COLO668 (cell line): ENCODE measurements around the gene TMEM17.

Source experiments
- DNase-seq: peaks from one replicate; lab custom pipeline; 2025; ENCODE audit not compliant: unreplicated experiment; lab: John Stamatoyannopoulos, UW

Gene TMEM17

GRCh38 chr2:62457556-62457955, 48.4 kb downstream of the TMEM17 start:
- DNase-seq, result no peak

- peak; percentile 72 for DNase-seq
These were observed 49.1 kb downstream of the TMEM17 start for GRCh38 chr2:62456721-62457539.

GRCh38 chr2:62455957-62456692, 49.9 kb downstream of the TMEM17 start:
- DNase-seq, result no peak

- DNase-seq, result no peak
These were observed 52.0 kb downstream of the TMEM17 start for GRCh38 chr2:62453955-62454354.

GRCh38 chr2:62452701-62453454, 53.1 kb downstream of the TMEM17 start:
- no peak for DNase-seq

GRCh38 chr2:62450716-62451191, 55.2 kb downstream of the TMEM17 start:
- no peak for DNase-seq
